Peyer's patch (tissue), 4 donors: ENCODE measurements around the gene C1RL. TPM values are rescaled to one million over a fixed set of nuclear protein-coding genes. Genes with fewer than 3 reads are reported as not detected.

Experiments
- DNase-seq, 3 donors: peaks; one replicate each; pipeline ENCODE4 v3.0.0-alpha.2; 2017 to 2019
- H3K27ac ChIP-seq, 4 donors: fragments of 200-600 bp; sonication (generic); one replicate each; pipeline ENCODE4 v1.5.1; 2016 to 2019
- H3K27me3 ChIP-seq, 2 donors: fragments of 200-600 bp; sonication (generic); one replicate each; pipeline ENCODE4 v1.5.1; 2019
- H3K36me3 ChIP-seq, 3 donors: fragments of 200-600 bp; sonication (generic); one replicate each; pipeline ENCODE4 v1.5.1; 2016 to 2019
- H3K4me1 ChIP-seq, 4 donors: fragments of 200-600 bp; sonication (generic); one replicate each; pipeline ENCODE4 v1.5.1; 2016 to 2019
- H3K4me3 ChIP-seq, 4 donors: fragments of 200-600 bp; sonication (generic); 1 replicate in 3 of 4; 2 replicates in 1 of 4; pipeline ENCODE4 v1.5.1; 2016 to 2019; ENCODE audit warnings: mild to moderate bottlenecking in 1 of 4
- H3K9me3 ChIP-seq, 4 donors: fragments of 200-600 bp; sonication (generic); one replicate each; pipeline ENCODE4 v1.5.1; 2016 to 2019; ENCODE audit warnings: mild to moderate bottlenecking in 1 of 4
- CTCF ChIP-seq, 6 experiments: fragments of 450-650 bp in 4 of 6; fragments of 200-600 bp in 2 of 6; sonication (generic) in 1 of 6; IDR thresholded peaks; one replicate each; pipeline ENCODE4 v1.5.1; 2017 to 2019; ENCODE audit warnings: antibody characterized with exemption in 6 of 6, mild to moderate bottlenecking in 3 of 6, moderate library complexity in 1 of 6
- POLR2A ChIP-seq, 2 donors: fragments of 450-650 bp; IDR thresholded peaks; one replicate each; pipeline ENCODE4 v1.5.1; 2017; ENCODE audit warnings: antibody characterized with exemption in 2 of 2, mild to moderate bottlenecking in 2 of 2, moderate library complexity in 2 of 2
- total RNA-seq, 4 donors: library from RNA; depleted of rRNA; stranded (reverse); fragments of >200 nt; gene quantifications; one replicate each; pipeline ENCODE4 v1.1.0, GENCODE V29; 2016

Gene C1RL
- total RNA-seq, 4 donors from 2014 or later = 44.6 to 87.7 (median 51.5) TPM

DNA sequence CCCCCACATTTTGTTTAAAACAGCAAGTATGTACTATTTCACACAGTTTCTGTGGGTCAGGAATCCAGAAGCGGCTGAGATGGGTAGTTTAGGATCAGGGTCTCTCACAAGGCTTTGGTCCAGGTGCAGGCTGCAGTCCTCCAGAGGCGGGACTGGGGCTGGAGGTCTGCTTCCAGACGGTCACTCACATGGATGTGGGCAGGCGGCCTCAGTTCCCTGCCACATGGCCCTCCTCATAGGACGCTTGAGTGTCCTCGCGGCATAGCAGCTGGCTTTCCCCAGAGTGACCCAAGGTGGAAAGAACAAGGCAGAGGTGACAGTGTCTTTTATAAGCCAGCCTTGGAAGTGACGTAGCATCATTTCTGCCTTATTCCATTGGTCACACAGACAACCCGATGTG lies 7.9 kb upstream of the C1RL start:
- no peaks in the 10 kb centered on the region for H3K27me3 ChIP-seq
- DNase-seq = peak in 1 of 3 donors; percentile 33
- no peak overlapping the region for H3K27ac ChIP-seq
- H3K9me3 ChIP-seq = no peaks in the 10 kb centered on the region
- H3K4me1 ChIP-seq = peaks cover 0 to 7% (median 2%) of the 10 kb centered on the region in 4 donors
- H3K4me3 ChIP-seq = no peak overlapping the region
- H3K36me3 ChIP-seq = peaks cover 0 to 12% (median 0%) of the 10 kb centered on the region in 3 donors
- TF ChIP-seq CTCF (IDR thresholded peaks at IDR 0.05) = no peak
- no peak for TF ChIP-seq POLR2A (IDR thresholded peaks at IDR 0.05)

- peak in 1 of 3 donors; percentile 13 for DNase-seq
- Histone ChIP-seq H3K4me1 (peaks cover 0 to 7% (median 2%) of the 10 kb centered on the region in 4 donors), H3K4me3 (no peak overlapping the region), H3K36me3 (peaks cover 0 to 12% (median 0%) of the 10 kb centered on the region in 3 donors), H3K27me3 (no peaks in the 10 kb centered on the region), H3K9me3 (no peaks in the 10 kb centered on the region), H3K27ac (no peak overlapping the region)
- TF ChIP-seq CTCF (IDR thresholded peaks at IDR 0.05) = no peak
- no peak for TF ChIP-seq POLR2A (IDR thresholded peaks at IDR 0.05)
These were observed 7.2 kb upstream of the C1RL start for GRCh38 chr12:7116196-7116595.

GRCh38 chr12:7114851-7115250 lies 5.8 kb upstream of the C1RL start:
- no peaks in the 10 kb centered on the region for H3K9me3 ChIP-seq

GRCh38 chr12:7114008-7114407 lies 5.0 kb upstream of the C1RL start:
- DNase-seq = peak in 2 of 3 donors; percentile 39 to 42
- no peak overlapping the region for H3K27ac ChIP-seq
- TF ChIP-seq POLR2A (IDR thresholded peaks at IDR 0.05) (no peak), CTCF (IDR thresholded peaks at IDR 0.05) (no peak)
- peaks cover 0 to 12% (median 8%) of the 10 kb centered on the region in 4 donors for H3K4me1 ChIP-seq
- H3K36me3 ChIP-seq = peaks cover 0 to 12% (median 0%) of the 10 kb centered on the region in 3 donors
- H3K4me3 ChIP-seq = no peak overlapping the region
- no peaks in the 10 kb centered on the region for H3K27me3 ChIP-seq
- H3K9me3 ChIP-seq = no peaks in the 10 kb centered on the region

More at GRCh38 chr12:7114851-7115250, 5.8 kb upstream of the C1RL start:
- H3K27ac ChIP-seq = no peak overlapping the region
- H3K27me3 ChIP-seq = no peaks in the 10 kb centered on the region
- H3K4me1 ChIP-seq = peaks cover 0 to 7% (median 2%) of the 10 kb centered on the region in 4 donors
- peak in 1 of 3 donors; percentile 38 for DNase-seq
- no peak for TF ChIP-seq POLR2A (IDR thresholded peaks at IDR 0.05)
- TF ChIP-seq CTCF (IDR thresholded peaks at IDR 0.05) = no peak
- peaks cover 0 to 12% (median 0%) of the 10 kb centered on the region in 3 donors for H3K36me3 ChIP-seq
- no peak overlapping the region for H3K4me3 ChIP-seq

DNA sequence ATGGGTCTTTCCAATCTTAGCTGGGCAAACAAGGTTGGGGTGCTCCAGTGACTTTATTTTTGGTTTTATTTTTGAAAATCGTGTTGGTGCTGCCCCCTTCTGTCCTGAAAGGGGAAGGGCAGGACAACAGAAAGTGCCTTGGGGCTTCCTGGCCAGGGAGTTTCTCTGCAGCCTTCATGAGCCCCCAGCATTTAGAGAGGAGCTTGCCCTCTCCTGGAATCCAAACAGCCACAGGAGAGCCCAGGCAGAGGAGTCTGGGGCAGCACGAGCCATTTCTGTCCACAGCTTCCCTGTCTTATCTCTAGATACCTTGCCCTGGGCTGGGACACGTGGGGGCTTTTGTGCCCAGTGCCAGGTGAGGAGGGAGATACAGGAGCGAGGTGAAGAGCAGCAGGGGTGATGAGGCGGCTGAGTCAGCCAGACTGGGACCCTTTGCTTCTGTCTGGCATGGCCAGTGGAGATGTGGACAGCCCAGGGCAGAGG lies 4.4 kb upstream of the C1RL start:
- DNase-seq = peak in 2 of 3 donors; percentile 46 to 70
- H3K9me3 ChIP-seq = no peaks in the 10 kb centered on the region
- H3K4me3 ChIP-seq = no peak overlapping the region
- peaks cover 0 to 12% (median 8%) of the 10 kb centered on the region in 4 donors for H3K4me1 ChIP-seq
- peak overlapping the region in 1 of 4 donors; percentile 21 for H3K27ac ChIP-seq
- TF ChIP-seq CTCF (IDR thresholded peaks at IDR 0.05) (peak; percentile 78 to 86 (median 81)), POLR2A (IDR thresholded peaks at IDR 0.05) (no peak)
- no peaks in the 10 kb centered on the region for H3K27me3 ChIP-seq
- H3K36me3 ChIP-seq = peaks cover 0 to 12% (median 0%) of the 10 kb centered on the region in 3 donors
